ES-I3 (cell line): ENCODE measurements around the gene IFT52.

ENCODE experiments used
- H3K36me3 ChIP-seq: 2 replicates; pipeline ENCODE4 v1.6.1; 2013; ENCODE audit warnings: mild to moderate bottlenecking, low read length, control low read depth, moderate library complexity; ENCODE audit not compliant: insufficient read depth
- H3K4me1 ChIP-seq: 2 replicates; pipeline ENCODE4 v1.6.1; 2013; ENCODE audit warnings: mild to moderate bottlenecking, control low read depth, low read length; ENCODE audit not compliant: insufficient read depth
- H3K9ac ChIP-seq: 2 replicates; pipeline ENCODE4 v1.6.1; 2013; ENCODE audit warnings: low read depth, mild to moderate bottlenecking, low read length, moderate library complexity
- H3K9me3 ChIP-seq: 2 replicates; pipeline ENCODE4 v1.6.1; 2013; ENCODE audit warnings: mild to moderate bottlenecking, low read length, moderate library complexity; ENCODE audit not compliant: control insufficient read depth, insufficient read depth

IFT52 gene

DNA sequence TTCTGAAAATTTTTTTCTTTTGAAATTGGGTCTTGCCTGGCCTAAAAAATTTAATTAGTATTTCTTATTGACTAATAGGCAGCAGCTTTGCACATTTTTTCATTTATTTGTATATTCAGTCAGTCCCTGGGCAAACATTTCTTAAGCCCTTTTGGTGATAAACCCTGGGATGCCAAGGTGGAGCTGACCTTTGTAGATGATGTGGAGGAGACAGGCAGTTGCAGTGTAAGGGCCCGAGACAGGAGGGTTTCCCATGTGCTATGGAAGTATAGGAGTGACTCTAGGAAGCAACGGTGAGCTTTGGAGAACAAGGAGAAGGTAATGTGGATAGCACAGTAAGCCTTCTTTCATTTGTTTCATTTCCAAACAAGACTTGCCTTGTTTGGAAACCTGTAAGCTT lies 79.7 kb downstream of the IFT52 start:
- Histone ChIP-seq H3K36me3 (no peaks in the 10 kb centered on the region; the same call in 1 of the 2 replicates), H3K4me1 (no peaks in the 10 kb centered on the region; the same call in 1 of the 2 replicates), H3K9ac (no peak overlapping the region), H3K9me3 (no peaks in the 10 kb centered on the region)

DNA sequence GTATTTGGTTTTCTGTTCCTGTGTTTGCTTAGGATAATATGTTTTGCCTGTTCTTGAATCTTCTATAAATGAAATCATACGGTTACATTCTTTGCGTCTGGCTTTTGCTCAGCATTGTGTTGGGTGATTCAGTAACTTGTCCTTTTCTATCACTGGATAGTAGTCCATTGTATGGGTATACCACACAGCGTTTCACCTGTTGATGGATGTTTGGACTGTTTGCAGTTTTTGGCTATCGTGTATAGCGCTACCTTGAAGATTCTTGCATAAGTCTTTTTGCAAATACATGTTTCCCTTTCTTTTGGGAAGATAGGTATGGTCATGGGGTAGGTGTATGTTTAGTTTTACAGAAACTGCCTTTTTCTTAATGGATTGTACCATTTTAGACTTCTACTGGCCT lies 85.6 kb downstream of the IFT52 start:
- H3K4me1 ChIP-seq: peaks cover 4% of the 10 kb centered on the region; the same call in 1 of the 2 replicates
- H3K9me3 ChIP-seq: no peaks in the 10 kb centered on the region
- no peaks in the 10 kb centered on the region; the same call in 1 of the 2 replicates for H3K36me3 ChIP-seq
- no peak overlapping the region for H3K9ac ChIP-seq

DNA sequence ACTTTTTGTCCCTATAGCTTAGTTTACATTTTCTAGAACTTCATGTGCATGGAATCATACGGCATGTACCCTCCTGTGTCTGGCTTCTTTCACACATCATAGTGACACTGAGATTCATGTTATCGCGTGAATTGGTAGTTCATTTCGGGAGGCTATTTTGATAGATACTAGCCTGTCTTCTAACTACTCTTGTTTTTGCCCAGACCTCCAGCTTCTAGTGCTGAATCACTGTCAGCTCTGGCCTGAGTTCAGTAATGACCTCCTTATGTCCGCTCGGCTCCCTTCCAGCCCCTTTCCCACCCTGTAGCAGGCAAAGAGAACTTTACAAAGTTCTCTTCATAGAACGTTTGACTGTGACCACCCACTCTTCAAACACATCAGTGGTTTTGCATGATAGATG lies 90.2 kb downstream of the IFT52 start:
- H3K36me3 ChIP-seq: peaks cover 5% of the 10 kb centered on the region; the same call in 1 of the 2 replicates
- no peak overlapping the region for H3K9ac ChIP-seq
- no peaks in the 10 kb centered on the region for H3K9me3 ChIP-seq
- H3K4me1 ChIP-seq: peaks cover 4% of the 10 kb centered on the region; the same call in 1 of the 2 replicates

DNA sequence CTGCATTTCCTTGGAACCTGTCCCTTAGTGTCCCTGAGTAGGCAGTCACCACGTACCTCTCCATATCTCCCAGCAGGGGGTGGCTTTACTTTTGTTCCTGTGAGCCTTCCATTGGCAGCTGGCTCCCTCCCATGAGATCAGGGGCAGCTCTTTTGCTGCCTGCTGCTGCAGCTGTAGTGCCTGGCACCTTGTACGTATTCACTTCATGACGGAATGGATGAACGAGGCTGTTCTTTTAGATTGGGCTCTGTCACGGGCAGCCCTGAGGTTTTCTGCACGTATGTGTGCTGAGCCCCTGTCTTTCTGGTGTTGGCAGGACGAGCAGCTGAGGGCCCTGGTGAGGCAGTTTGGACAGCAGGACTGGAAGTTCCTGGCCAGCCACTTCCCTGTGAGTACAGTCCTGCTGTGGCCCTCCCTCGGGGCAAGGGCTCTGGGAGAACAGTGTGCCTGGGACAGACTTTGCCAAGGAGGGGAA lies 90.8 kb downstream of the IFT52 start:
- Histone ChIP-seq H3K9me3 (no peaks in the 10 kb centered on the region), H3K9ac (no peak overlapping the region), H3K36me3 (peaks cover 5% of the 10 kb centered on the region; the same call in 1 of the 2 replicates), H3K4me1 (peaks cover 4% of the 10 kb centered on the region; the same call in 1 of the 2 replicates)

DNA sequence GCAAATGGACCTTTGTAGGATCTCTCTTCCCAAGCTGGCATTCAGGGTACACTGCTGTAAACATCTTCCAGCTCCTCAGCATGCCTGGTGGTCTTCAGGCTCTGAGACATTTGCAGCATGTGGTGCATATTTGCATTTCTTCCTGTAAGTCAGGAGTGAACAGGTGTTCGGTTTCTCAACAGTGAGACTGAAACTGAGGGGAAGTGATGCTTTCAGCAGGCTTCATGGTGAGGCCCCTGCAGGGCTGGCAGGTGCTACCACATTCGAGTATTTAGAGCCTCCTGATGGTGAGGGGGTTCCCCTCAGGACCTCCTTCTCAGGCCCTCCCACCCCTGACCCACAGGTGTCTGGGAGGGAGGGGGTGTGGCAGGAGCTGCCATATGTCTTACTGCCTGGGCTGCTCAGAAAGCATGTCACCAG lies 91.3 kb downstream of the IFT52 start:
- Histone ChIP-seq H3K9me3 (no peaks in the 10 kb centered on the region), H3K4me1 (peaks cover 3% of the 10 kb centered on the region; the same call in 1 of the 2 replicates), H3K36me3 (peaks cover 5% of the 10 kb centered on the region; the same call in 1 of the 2 replicates), H3K9ac (no peak overlapping the region)

DNA sequence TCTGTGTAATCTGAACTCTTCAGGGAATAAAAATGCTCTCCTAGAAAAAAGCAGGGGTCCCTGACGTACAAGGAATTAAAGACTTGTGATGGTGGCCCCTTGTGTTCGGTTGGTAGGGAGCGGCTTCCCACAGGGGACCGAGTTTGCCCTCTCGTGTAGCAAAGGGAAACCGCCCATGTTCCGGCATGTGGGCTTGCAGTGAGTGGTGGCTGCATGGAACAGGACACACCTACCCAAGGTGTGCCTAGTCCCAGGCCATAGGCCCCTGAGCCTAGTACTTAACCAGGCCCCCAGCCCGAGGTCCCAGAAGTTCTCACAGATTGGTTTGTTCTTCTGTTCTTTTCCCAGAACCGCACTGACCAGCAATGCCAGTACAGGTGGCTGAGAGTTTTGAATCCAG lies 91.7 kb downstream of the IFT52 start:
- Histone ChIP-seq H3K4me1 (no peaks in the 10 kb centered on the region), H3K9ac (no peak overlapping the region), H3K9me3 (no peaks in the 10 kb centered on the region), H3K36me3 (peaks cover 5% of the 10 kb centered on the region; the same call in 1 of the 2 replicates)

DNA sequence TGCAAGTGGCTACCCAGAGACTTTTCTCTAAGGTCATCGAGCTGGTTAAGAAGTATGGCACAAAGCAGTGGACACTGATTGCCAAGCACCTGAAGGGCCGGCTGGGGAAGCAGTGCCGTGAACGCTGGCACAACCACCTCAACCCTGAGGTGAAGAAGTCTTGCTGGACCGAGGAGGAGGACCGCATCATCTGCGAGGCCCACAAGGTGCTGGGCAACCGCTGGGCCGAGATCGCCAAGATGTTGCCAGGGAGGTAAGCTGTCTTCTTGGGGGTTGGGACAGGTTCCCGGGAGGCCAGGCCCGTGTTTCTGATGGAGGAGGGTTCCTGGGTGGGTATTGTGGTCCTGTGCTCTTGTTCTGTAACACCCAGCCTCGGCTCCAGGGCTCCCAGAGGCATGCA lies 96.1 kb downstream of the IFT52 start:
- no peaks in the 10 kb centered on the region for H3K4me1 ChIP-seq
- H3K36me3 ChIP-seq: peaks cover 1% of the 10 kb centered on the region

DNA sequence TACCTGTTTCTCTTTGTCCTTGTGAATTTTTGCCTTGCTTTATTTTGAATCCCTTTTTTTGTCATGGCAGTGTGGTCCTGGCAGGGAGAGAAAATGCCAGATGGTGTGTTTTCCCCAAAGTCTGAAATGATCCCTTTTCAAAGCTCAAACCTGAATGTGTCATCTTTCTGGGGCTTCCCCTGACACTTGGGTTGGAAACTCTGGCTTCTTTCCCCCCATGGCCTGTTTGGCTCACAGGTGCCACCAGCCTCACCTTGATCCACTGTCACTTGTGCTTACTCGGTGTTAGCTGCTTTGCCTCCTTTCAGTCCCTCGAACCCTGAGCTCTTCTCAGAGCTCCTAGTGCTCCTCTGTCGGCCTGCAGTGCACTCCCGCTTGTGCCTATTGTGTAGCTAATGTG lies 98.4 kb downstream of the IFT52 start:
- H3K9ac ChIP-seq: no peak overlapping the region
- H3K4me1 ChIP-seq: no peaks in the 10 kb centered on the region
- H3K9me3 ChIP-seq: no peaks in the 10 kb centered on the region
- H3K36me3 ChIP-seq: peaks cover 4% of the 10 kb centered on the region

More for the DNA sequence above, 96.1 kb downstream of the IFT52 start:
- H3K9ac ChIP-seq: no peak overlapping the region
- H3K9me3 ChIP-seq: no peaks in the 10 kb centered on the region

DNA sequence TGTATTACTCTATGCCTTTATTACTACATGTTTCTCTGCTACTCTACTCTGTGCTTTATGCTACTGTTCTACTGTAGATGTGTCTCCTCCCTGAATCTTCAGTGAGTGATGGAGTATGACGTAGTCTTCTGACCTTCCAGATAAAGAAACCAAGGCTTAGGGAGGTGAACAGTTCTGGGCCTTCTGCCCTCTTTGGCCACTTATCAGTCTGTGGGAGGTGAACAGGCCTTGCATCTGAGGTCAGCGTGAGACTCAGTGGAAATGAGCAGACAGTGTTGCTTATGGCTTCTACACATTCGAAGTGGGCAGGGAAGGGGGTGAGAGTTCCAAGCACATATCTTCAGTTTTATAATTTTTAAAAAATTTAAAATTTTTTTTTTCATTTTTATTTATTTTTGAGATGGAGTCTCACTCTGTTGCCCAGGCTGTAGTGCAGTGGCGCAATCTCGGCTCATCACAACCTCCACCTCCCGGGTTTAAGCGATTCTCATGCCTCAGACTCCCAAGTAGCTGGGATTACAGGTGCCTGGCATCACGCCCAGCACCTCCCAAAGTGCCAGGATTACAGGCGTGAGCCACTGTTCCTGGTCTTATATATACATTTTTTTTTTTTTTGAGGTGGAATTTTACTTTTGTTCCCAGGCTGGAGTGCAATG lies 100.3 kb downstream of the IFT52 start:
- Histone ChIP-seq H3K36me3 (peaks cover 8% of the 10 kb centered on the region), H3K9ac (no peak overlapping the region), H3K4me1 (no peaks in the 10 kb centered on the region), H3K9me3 (no peaks in the 10 kb centered on the region)

DNA sequence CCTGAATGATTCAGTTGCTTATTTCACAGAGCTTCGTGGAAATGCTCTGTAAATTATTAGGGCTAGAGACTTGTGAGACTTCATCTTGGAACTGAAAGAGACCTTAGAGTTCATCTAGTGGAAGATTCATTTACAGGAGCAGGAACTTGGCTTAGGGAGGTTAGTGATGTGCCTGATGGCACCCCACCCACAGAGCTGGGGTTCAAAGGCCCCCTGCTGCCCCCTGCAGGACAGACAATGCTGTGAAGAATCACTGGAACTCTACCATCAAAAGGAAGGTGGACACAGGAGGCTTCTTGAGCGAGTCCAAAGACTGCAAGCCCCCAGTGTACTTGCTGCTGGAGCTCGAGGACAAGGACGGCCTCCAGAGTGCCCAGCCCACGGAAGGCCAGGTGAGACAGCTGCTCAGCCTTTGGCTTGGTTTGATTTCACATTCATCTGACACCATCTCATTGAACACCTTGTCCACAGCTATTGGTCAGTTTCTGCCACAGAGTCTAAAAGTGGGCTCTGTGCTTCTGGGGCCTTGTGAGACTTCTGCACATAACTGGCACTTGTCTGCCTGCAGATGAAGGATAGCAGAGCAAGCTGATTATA lies 101.3 kb downstream of the IFT52 start:
- no peak overlapping the region for H3K9ac ChIP-seq
- H3K36me3 ChIP-seq: peaks cover 12% of the 10 kb centered on the region
- no peaks in the 10 kb centered on the region for H3K9me3 ChIP-seq
- no peaks in the 10 kb centered on the region for H3K4me1 ChIP-seq

DNA sequence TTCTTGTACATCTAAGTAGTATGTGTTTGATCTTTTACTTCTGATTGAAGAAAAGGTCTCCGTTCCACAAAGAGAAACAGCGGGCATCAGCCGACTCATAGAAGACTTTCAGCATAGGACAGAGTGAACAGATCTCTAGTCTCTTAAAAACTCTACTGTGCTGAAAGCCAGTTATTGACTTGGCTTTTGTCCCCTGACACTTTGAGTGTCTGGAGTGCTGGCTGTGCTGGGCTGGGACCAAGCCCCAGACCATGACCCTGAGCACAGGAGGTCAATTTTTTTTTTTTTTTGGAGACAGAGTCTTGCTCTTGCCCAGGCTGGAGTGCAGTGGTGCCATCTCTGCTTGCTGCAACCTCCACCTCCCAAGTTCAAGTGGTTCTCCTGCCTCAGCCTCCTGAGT lies 104.0 kb downstream of the IFT52 start:
- Histone ChIP-seq H3K9me3 (no peaks in the 10 kb centered on the region), H3K9ac (no peak overlapping the region), H3K36me3 (peaks cover 12% of the 10 kb centered on the region), H3K4me1 (no peaks in the 10 kb centered on the region)

DNA sequence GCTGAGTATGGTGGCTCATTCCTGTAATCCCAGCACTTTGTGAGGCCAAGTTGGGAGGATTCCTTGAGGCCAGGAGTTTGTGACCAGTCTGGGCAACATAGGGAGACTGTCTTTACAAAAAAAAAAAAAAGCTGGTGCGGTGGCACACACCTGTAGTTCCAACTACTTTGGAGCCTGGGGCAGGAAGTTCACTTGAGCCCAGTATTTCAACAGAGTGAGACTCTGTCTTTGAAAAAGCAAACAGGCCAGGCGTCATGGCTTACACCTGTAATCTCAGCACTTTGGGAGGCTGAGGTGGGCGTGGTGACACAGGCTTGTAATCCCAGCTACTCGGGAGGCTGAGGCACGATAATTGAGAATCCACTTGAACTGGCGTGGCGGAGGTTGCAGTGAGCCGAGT lies 104.8 kb downstream of the IFT52 start:
- no peaks in the 10 kb centered on the region for H3K9me3 ChIP-seq
- H3K36me3 ChIP-seq: peaks cover 12% of the 10 kb centered on the region
- H3K4me1 ChIP-seq: no peaks in the 10 kb centered on the region
- no peak overlapping the region for H3K9ac ChIP-seq
